AG04449 (cell line): ENCODE results near the gene COL6A3.

Experiments used
- CTCF ChIA-PET: fragments of 350-600 bp; formaldehyde crosslinking; extraction: SDS; loops from one replicate; lab custom pipeline; 2021; ENCODE audit warnings: antibody characterized with exemption; lab: Yijun Ruan, JAX
- POLR2A ChIA-PET: fragments of 400-600, 350-600 bp; formaldehyde crosslinking; extraction: SDS; loops from one replicate; lab custom pipeline; 2020; ENCODE audit warnings: antibody characterized with exemption, inconsistent platforms; lab: Yijun Ruan, JAX
- DNase-seq: peaks from one replicate; pipeline ENCODE4 v3.0.0-alpha.2; 2010; ENCODE audit warnings: low read depth, low spot score
- H3K4me3 ChIP-seq: 2 replicates; pipeline ENCODE4 v1.5.1; 2011; ENCODE audit warnings: low read depth, mild to moderate bottlenecking, control low read depth, low read length
- CTCF ChIP-seq: IDR thresholded peaks from one replicate; pipeline ENCODE4 v1.5.1; 2011; ENCODE audit warnings: mild to moderate bottlenecking, moderate library complexity, low read length, control low read depth, inconsistent platforms; ENCODE audit not compliant: insufficient read depth; ENCODE audit errors: missing control alignments

Gene COL6A3

DNA sequence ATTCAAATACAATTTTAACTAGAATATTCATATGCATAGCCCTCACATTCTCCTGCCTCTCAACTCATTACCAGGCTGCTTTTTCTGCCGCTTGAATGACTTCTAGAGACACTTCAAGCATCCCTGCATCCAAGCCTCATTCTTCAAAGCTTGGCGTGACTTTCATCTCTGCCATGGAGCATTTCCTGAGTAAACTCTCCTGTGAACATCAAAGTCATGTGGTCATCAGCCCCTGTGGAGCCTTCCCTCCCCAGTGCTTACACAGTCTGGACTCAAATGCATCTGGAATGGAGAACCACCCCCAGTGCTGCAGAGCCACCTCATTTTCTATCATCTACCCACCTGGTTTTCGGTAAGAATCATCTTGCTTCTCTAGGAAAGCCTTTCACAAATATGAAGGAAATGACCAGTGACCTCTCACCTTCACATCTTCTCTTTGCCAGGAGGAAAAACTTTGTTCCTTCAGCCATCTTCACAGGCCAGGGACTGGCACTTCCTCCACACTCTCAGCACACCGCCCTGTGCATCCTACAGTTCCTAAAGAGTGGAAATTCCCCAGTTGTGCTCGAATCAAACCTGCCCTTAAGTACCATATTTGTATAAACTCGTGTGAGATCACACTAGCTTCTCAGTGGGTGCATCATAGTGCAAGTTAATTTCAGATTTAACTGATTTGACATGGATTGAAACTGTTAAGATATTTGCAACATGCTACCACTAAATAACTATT, 116.4 kb downstream of the COL6A3 start:
- CTCF ChIA-PET = interaction anchor here (1.3 to 7.3 kb wide), 2 partner anchors 20 to 132 kb away, joined by 3 to 28 read pairs; no protein-coding TSS in a partner anchor
- TF ChIP-seq CTCF = no peak
- no peak overlapping the region for H3K4me3 ChIP-seq
- POLR2A ChIA-PET = interaction anchor here (1.0 kb wide), 1 partner anchor 74 kb away, joined by 3 read pairs; no protein-coding TSS in a partner anchor
- no peak for DNase-seq

DNA sequence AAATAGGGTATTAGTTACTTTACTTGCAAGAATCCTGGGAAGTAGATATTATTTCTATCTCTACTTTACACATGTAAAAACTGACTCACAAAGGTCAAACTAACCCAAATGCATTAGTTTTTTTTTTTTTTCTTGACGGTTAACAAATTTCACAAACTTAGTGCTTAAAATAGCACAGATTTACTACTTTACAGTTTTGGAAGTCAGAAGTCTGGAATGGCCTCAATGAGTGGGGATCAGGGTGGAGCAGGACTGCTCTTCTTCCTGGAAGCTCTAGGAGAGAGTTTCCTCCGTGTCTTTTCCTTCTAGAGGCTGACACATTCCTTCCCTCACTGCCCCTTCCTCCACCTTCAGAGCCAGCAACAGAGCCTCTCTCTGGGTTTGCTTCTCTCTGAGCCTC, 117.2 kb downstream of the COL6A3 start:
- CTCF ChIA-PET = interaction anchor here (0.8 to 7.3 kb wide), 5 partner anchors 17 to 275 kb away, joined by 3 to 28 read pairs (median 3); no protein-coding TSS in a partner anchor
- TF ChIP-seq CTCF = no peak
- no peak for DNase-seq
- no peak overlapping the region for H3K4me3 ChIP-seq
- POLR2A ChIA-PET = interaction anchor here (0.8 to 1.0 kb wide), 2 partner anchors 13 to 73 kb away, joined by 3 read pairs; no protein-coding TSS in a partner anchor

- CTCF ChIA-PET = interaction anchor here (0.7 to 7.3 kb wide), 7 partner anchors 10 to 276 kb away, joined by 3 to 28 read pairs (median 5); no protein-coding TSS in a partner anchor
- no peak for TF ChIP-seq CTCF
- POLR2A ChIA-PET = interaction anchor here (0.8 to 1.0 kb wide), 2 partner anchors 12 to 118 kb away, joined by 3 read pairs; partner anchors contain the start of gene COL6A3
- no peak overlapping the region for H3K4me3 ChIP-seq
- DNase-seq = no peak
Observed at GRCh38 chr2:237295889-237296480, 118.0 kb downstream of the COL6A3 start.

DNA sequence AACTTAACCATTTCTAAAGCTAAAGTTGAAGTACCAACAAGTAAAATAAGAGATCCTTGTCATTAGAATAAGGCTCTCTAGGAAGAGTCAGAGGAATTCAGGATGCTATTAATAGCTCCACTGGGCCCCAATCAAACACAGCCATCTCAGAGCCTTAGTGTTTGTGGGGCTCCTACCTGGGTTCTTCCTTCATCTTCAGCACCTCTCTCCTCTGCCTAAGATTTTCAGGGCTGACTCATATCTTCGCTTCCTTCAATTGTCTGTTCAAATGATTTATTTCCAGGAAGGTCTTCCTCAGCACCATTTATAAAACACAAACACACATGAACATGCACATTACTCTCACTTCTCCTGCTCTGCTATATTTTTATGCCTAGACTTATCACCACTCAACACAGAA, 119.5 kb downstream of the COL6A3 start:
- ChIA-PET POLR2A (interaction anchor here (1.7 kb wide), 1 partner anchor 15 kb away, joined by 7 read pairs; no protein-coding TSS in a partner anchor), CTCF (interaction anchor here (1.0 to 7.3 kb wide), 6 partner anchors 10 to 181 kb away, joined by 3 to 28 read pairs (median 4); no protein-coding TSS in a partner anchor)
- TF ChIP-seq CTCF = no peak
- no peak for DNase-seq
- H3K4me3 ChIP-seq = no peak overlapping the region

DNA sequence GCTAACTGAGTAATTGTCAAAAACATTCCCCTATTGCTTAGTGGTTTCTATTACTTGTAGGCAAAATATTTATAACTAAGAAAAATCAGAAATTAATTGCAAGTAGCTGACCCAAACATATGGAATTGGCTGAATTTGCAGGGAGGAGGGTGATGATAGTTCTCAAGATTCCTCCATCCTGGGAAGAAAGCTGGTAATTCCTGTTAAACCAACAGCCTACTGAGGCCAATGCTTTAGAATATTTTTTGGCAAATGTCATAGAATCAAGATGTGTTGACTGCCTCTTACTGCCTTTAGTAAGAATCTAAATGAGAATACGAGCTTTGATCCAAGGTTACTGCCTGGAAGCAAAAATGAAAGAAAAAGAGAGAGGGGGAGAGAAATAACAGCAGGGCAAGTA, 120.0 kb downstream of the COL6A3 start:
- H3K4me3 ChIP-seq = no peak overlapping the region
- DNase-seq = no peak
- no peak for TF ChIP-seq CTCF
- POLR2A ChIA-PET = interaction anchor here (1.7 kb wide), 1 partner anchor 14 kb away, joined by 7 read pairs; no protein-coding TSS in a partner anchor
- CTCF ChIA-PET = interaction anchor here (1.0 to 7.3 kb wide), 5 partner anchors 17 to 181 kb away, joined by 3 to 28 read pairs (median 4); no protein-coding TSS in a partner anchor
